ENCODE results near the gene APMAP. TPM values are rescaled to one million over a fixed set of nuclear protein-coding genes. Genes with fewer than 3 reads are reported as not detected.
"Not testable (repeated sequence)": the region's sequence is repeated elsewhere in the genome, so short reads cannot be mapped to it uniquely, and the experiment has no call there.

Gene APMAP
- total RNA-seq, 1 experiment from 2014 or later = 132 TPM

- in situ Hi-C loops (cut with HindIII; ENCODE audit: low pct_unique_long_range_greater_than_20kb, low sequenced_read_pairs) = no loop called here
- no peak for DNase-seq (ENCODE audit: low read depth)
Measured at GRCh38 chr20:24950128-24950835, 42.3 kb downstream of the APMAP start.

GRCh38 chr20:24949756-24950127, 42.8 kb downstream of the APMAP start:
- in situ Hi-C loops (cut with HindIII; ENCODE audit: low pct_unique_long_range_greater_than_20kb, low sequenced_read_pairs) = no loop called here
- no peak for DNase-seq (ENCODE audit: low read depth)

DNA sequence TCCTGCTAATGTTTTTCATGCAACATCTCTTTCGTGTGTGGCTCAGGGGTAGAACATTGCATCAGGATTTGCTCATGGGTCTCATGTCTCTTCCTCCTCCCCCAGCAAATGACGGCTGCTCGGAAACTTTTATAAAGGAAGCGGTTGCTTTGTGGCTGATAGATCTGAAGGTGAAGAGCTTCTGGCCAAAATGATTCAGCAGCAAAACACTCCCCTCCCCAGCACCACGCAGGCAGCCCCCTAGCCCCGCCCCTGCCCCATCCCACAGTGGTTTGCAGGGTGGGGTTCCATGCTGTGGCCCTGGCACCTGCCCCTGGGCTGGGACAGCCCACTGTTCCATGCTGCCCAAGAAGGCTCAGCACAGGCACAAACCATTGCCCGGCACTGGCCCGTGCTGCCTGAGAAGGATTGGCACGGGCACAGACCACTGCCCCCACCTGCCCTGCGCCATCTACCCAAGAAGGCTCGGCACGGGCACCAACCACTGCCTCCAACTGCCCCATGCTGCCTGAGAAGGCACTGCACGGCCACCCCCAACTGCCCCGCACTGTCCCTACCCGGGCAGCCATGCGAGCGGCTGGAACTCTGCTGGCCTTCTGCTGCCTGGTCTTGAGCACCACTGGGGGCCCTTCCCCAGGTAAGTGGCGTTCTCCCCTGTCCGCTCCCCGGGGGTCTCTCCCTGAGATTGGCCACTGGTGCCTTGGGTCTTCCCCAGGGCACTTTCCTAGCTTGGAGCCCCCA, 43.4 kb downstream of the APMAP start, which contains the start of gene CST7:
CST7 (plus strand) TSS at position 331 of the 741 bp plus-strand sequence; CDS start at position 568, 237 bp downstream.
- in situ Hi-C loops (cut with HindIII; ENCODE audit: low pct_unique_long_range_greater_than_20kb, low sequenced_read_pairs) = no loop called here
- no peak for DNase-seq (ENCODE audit: low read depth)

- in situ Hi-C loops (cut with HindIII; ENCODE audit: low pct_unique_long_range_greater_than_20kb, low sequenced_read_pairs); DNase-seq (ENCODE audit: low read depth): not testable (repeated sequence)
Measured at GRCh38 chr20:24948396-24948938, 44.1 kb downstream of the APMAP start.

GRCh38 chr20:24946376-24946775, 46.2 kb downstream of the APMAP start:
- DNase-seq (ENCODE audit: low read depth); in situ Hi-C loops (cut with HindIII; ENCODE audit: low pct_unique_long_range_greater_than_20kb, low sequenced_read_pairs): not testable (repeated sequence)

DNA sequence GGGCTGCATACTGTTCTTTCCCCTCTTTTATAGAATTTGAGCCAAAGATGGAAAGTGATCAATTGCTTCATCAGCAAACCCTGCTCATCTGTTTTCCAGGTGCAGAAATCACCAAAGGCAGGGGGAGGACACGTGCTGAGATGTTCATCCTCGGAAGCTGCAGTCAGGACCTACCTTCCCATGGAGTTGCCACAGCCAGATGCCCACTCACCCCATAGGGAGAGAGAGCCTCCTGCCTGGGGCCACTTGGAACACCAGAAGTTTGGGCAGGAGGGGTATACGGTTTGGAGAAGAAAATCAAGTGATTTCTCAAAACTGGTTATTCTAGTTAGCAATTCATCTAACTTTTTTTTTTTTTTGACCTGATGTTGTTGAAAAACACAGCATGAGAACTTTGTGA, 48.8 kb downstream of the APMAP start:
- DNase-seq (ENCODE audit: low read depth) = no peak
- in situ Hi-C loops (cut with HindIII; ENCODE audit: low pct_unique_long_range_greater_than_20kb, low sequenced_read_pairs) = no loop called here

- DNase-seq (ENCODE audit: low read depth) = no peak
- in situ Hi-C loops (cut with HindIII; ENCODE audit: low pct_unique_long_range_greater_than_20kb, low sequenced_read_pairs) = no loop called here
Measured at GRCh38 chr20:24943196-24943595, 49.4 kb downstream of the APMAP start.

- no peak for DNase-seq (ENCODE audit: low read depth)
- in situ Hi-C loops (cut with HindIII; ENCODE audit: low pct_unique_long_range_greater_than_20kb, low sequenced_read_pairs) = no loop called here
Measured at GRCh38 chr20:24942679-24943078, 49.9 kb downstream of the APMAP start.

GRCh38 chr20:24939036-24939435, 53.5 kb downstream of the APMAP start:
- in situ Hi-C loops (cut with HindIII; ENCODE audit: low pct_unique_long_range_greater_than_20kb, low sequenced_read_pairs) = no loop called here
- DNase-seq (ENCODE audit: low read depth) = no peak

- DNase-seq (ENCODE audit: low read depth) = no peak
- in situ Hi-C loops (cut with HindIII; ENCODE audit: low pct_unique_long_range_greater_than_20kb, low sequenced_read_pairs) = no loop called here
Measured at GRCh38 chr20:24938498-24938897, 54.1 kb downstream of the APMAP start.

DNA sequence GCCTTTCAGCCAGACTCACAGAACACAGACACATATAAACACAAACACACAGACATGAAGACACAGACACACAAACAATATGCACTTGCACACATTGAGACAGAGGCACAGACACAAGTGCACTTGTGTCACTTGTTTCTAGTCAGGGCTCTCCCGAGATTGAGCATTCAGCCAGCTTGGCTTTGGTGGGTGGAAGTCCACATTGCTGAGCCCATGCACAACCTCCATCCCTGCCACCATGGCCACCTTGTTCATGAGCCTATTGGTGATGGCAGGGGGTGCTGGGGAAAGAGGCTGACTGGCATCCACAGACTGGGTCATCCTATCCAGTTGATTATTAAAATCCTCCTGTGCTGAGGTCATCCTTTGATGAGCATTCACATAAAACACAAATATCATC, 55.0 kb downstream of the APMAP start:
- in situ Hi-C loops (cut with HindIII; ENCODE audit: low pct_unique_long_range_greater_than_20kb, low sequenced_read_pairs) = no loop called here
- DNase-seq (ENCODE audit: low read depth) = no peak

DNA sequence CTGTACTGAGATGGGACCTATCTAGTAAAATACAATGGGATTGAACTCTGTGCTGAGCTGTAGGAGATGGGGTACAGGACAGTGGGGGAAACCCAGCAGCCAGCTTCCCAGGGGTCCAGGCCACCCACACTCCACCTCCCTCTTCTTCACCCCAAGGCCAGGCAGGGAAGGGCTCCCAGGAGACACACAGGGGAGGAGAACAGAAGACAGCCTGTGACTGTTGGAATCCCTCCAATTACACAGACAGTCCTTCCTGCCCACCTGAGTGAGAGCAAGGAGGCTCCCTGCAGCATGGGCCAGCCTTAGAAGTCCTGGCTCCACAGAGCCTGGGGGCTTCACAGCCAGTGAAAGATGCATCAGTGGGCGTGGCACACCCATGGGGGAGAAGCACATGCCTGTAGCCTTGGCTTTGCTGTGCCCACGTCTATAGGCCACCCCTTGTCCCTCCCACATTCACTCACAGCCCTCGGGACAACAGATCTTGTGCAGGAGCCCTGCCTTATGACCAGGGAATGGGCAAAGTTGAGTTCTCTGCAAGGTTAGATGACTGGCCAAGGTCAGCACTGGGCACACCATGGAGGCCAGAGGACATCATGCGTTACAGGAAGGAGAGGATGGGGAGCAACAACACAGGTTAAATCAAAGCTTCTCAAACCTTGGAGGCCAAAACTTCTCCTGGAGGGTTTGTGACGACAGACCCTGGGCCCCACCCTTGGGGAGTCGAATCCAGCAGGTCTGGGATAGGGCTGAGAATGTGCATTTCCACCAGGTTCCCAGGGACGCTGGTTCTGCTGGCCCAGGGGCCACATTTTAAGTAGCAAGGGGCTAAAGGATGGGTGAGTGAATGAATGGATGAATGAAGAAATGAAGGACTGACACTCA, 55.8 kb downstream of the APMAP start:
- in situ Hi-C loops (cut with HindIII; ENCODE audit: low pct_unique_long_range_greater_than_20kb, low sequenced_read_pairs) = no loop called here
- DNase-seq (ENCODE audit: low read depth) = no peak

DNA sequence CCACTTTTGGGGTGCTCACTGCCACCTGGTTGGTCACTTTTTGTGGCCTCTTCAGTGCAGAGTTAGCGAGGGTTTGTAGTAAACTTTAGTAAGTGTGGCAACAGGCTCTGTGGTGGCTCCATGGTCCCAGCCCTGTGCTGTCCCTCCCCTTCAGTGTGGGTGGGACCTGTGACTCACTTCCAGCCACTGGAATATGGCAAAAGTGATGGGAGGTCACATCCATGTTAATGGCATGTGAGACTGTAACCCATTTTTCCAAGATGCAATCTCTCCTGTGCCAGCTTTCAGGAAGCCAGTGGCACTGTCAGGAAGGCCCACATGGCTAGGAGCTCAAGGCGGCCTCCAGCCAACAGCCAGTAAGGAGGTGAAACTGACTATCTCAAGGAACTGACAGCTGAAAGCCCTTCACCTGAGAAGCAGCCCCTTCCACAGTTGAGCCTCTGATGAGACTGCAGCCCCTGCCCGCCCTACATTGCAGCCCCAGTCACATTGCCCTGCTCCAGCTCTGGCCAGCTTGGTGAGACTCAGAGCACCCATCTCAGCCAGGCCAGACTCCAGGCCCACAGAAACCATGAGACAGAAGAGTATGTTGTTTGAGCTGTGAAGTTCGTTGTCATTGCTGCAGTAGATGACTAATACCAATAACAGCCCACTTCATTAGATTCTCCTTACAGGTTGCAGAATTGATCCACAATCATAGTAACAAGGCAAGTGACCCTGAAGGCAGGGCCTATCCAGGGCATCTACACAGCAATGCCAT, 56.6 kb downstream of the APMAP start:
- in situ Hi-C loops (cut with HindIII; ENCODE audit: low pct_unique_long_range_greater_than_20kb, low sequenced_read_pairs) = no loop called here
- no peak for DNase-seq (ENCODE audit: low read depth)

- in situ Hi-C loops (cut with HindIII; ENCODE audit: low pct_unique_long_range_greater_than_20kb, low sequenced_read_pairs) = no loop called here
- DNase-seq (ENCODE audit: low read depth) = no peak
Measured at GRCh38 chr20:24935140-24935539, 57.4 kb downstream of the APMAP start.

- in situ Hi-C loops (cut with HindIII; ENCODE audit: low pct_unique_long_range_greater_than_20kb, low sequenced_read_pairs) = no loop called here
- DNase-seq (ENCODE audit: low read depth) = no peak
Measured at GRCh38 chr20:24934716-24935115, 57.8 kb downstream of the APMAP start.

DNA sequence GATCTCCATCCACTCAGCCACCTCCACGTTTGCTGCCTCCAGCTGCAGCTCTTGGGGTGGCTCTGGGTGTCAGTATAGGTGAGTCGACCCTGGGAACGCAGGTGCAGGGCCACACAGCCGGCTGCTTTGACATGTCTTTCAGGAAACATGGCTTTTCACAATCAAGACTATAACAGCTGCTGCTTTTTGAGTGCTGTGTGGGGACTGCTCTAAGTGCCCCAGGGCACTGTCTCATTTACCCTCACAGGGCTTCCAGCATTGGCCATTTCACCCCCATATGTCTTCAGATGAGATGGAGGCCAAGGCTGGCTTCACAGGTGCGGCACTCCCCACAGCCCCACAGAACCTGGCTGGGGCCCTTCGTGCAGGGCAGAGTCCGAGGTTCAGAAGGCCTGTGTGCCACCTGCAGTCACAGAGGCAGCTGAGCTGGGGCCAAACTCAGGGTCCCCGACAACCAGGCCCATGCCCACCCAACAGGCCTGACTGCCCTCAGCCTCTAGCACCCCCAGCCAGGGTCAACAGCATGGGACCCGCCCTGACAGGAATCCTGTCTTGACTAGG, 58.4 kb downstream of the APMAP start:
- in situ Hi-C loops (cut with HindIII; ENCODE audit: low pct_unique_long_range_greater_than_20kb, low sequenced_read_pairs) = no loop called here
- no peak for DNase-seq (ENCODE audit: low read depth)

DNA sequence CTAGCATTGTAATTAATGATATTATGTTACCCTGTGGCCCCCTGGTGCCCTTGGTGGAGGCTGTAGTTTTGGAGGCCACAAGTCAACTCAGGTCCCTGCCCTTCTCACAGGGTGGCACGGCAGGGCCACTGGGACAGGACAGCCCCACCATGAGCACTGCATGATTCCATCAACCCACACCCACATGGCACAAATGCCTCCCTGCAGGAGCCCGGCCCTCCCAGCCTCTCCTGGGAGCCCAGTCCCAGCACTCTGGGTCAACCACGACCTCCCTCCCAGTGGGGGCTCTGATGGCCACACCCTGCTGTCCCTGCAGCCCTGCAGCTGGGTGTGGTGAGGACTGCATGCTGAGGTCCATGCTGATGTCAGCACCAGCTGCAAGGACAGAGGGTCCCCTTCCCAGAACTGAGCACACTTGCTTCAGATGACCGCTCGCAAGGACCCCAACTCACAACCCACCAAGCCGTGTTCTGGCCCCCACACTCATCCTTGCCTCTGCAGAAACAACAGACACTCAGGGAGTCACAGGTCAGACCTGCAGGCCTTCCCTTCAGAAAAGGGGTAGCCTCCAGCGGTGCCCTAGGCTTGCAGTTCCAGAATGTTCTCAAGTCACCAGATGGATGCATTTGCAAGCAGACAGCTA, 59.2 kb downstream of the APMAP start:
- in situ Hi-C loops (cut with HindIII; ENCODE audit: low pct_unique_long_range_greater_than_20kb, low sequenced_read_pairs) = no loop called here
- no peak for DNase-seq (ENCODE audit: low read depth)

Measured in Caki2 (cell line).